T-helper 1 cell treated with Interleukin-12 subunit alpha and Interleukin-12 subunit beta and Interleukin-4 antibody, amounts not matched to agents 30 μg/mL and 1 μg/mL, for 36 hours (primary cell): ENCODE data around the gene USP24.
"Not testable (repeated sequence)": the region's sequence is repeated elsewhere in the genome, so short reads cannot be mapped to it uniquely, and the experiment has no call there.

Experiments used
- H3K27ac Mint-ChIP-seq: one replicate; pipeline ENCODE4 v1.8.0; 2021; ENCODE audit warnings: mild to moderate bottlenecking, mixed read lengths
- H3K27me3 Mint-ChIP-seq: one replicate; pipeline ENCODE4 v1.8.0; 2021; ENCODE audit warnings: low read depth, mixed read lengths
- H3K36me3 Mint-ChIP-seq: one replicate; pipeline ENCODE4 v1.8.0; 2021; ENCODE audit warnings: low read depth, mixed read lengths
- H3K4me1 Mint-ChIP-seq: one replicate; pipeline ENCODE4 v1.8.0; 2021; ENCODE audit warnings: low read depth, mixed read lengths
- H3K4me3 Mint-ChIP-seq: one replicate; pipeline ENCODE4 v1.8.0; 2021; ENCODE audit warnings: mild to moderate bottlenecking, moderate library complexity, mixed read lengths
- H3K9me3 Mint-ChIP-seq: one replicate; pipeline ENCODE4 v1.8.0; 2021; ENCODE audit warnings: mixed read lengths

USP24 gene

DNA sequence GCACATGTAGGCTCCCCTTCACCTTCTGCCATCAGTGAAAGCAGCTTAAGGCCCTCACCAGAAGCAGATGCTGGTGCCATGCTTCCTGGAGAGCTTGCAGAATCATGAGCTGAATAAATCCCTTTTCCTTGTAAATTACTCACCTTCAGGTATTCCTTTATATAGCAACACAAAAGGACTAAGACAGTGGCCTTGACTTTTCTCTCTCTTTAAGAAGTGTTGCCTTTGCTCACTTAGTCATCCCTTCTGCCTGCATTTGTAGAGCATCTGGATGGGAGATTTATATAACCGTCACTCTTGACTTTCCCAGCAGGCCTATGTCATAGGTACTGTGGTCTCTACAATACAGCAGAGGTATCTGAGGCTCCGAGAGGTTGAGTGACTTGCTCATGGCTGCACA lies 172.2 kb downstream of the USP24 start:
- no peak overlapping the region for H3K4me3 Mint-ChIP-seq
- peaks cover 45% of the 10 kb centered on the region for H3K27me3 Mint-ChIP-seq
- no peaks in the 10 kb centered on the region for H3K4me1 Mint-ChIP-seq
- no peaks in the 10 kb centered on the region for H3K9me3 Mint-ChIP-seq
- no peak overlapping the region for H3K27ac Mint-ChIP-seq
- H3K36me3 Mint-ChIP-seq: no peaks in the 10 kb centered on the region

DNA sequence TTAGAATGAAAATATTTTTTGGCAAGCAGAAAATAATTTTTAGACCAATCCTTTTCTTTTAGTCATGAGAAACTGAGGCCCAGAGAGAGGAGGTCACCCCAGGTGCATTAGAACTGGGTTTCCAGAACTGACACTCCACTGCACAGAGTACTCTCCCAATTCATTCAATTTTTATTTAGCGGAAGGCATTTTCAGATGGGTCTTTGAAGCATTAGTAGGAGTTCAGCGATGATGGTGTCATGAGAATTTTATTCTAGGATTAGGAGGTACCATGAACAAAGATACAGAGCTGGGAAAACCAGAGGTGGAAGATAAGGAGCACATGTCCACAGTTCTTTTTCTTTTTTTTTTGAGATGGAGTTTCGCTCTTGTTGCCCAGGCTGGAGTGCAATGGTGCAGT lies 173.6 kb downstream of the USP24 start:
- Mint-ChIP-seq H3K36me3 (no peaks in the 10 kb centered on the region), H3K27ac (no peak overlapping the region), H3K4me1 (no peaks in the 10 kb centered on the region), H3K9me3 (no peaks in the 10 kb centered on the region), H3K4me3 (no peak overlapping the region), H3K27me3 (peaks cover 59% of the 10 kb centered on the region)

DNA sequence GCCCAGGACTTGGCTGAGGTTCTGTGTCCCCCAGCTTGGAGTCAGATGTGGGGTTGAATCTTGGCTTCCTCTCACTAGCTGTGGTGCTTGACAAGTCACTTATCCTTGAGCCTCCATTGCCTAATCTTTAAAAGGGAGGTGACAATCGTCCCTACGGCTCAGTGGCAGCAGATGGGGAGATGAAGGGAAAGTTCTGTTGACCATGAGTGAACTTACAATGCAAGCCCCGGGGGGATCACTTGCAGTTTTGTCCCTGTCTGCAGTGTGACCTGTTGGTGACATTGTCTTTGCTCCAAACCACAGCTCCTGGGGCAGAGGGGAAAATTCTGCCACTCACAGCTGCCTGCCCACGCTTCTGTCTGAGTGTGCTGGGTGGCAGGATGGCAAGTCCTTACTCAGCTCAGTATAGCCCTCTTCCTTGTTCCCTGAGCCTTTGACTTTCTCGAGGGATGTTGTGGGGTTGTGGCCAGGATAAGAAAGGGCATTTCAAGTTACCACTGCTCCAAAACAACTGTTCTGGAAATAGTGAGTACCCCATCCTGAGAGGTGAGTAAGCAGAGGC lies 174.2 kb downstream of the USP24 start:
- H3K27ac Mint-ChIP-seq: no peak overlapping the region
- H3K4me3 Mint-ChIP-seq: no peak overlapping the region
- H3K36me3 Mint-ChIP-seq: no peaks in the 10 kb centered on the region
- H3K4me1 Mint-ChIP-seq: no peaks in the 10 kb centered on the region
- no peaks in the 10 kb centered on the region for H3K9me3 Mint-ChIP-seq
- H3K27me3 Mint-ChIP-seq: peaks cover 64% of the 10 kb centered on the region

DNA sequence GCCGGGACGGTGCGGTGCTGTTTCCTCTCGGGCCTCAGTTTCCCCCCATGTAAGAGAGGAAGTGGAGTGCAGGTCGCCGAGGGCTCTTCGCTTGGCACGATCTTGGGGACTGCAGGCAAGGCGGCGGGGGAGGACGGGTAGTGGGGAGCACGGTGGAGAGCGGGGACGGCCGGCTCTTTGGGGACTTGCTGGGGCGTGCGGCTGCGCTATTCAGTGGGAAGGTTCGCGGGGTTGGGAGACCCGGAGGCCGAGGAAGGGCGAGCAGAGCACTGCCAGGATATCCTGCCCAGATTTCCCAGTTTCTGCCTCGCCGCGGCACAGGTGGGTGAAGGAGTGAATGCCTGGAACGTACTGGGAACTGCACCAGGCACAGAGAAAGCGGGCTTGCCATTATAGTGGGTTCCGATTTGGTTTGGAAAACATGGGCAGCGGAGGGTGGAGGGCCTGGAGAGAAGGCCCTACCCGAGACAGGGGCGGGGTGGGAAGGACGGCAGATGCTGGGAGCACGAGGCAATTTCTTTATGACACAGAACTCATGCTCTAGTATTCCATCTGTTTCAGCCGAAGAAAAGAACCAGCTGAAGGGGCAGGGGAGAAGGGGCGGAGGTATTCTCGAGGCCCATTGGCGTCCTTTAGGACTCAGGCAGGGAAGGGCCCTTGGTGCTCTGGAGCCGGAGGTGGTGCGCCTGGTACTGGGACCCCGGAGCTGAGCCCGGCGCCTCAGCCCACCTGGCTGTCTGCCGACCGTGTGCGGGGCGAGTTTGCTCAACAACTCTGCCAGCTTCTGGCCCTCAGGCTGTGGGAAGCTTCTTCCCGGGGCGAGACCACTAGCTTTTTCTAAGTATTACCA lies 174.9 kb downstream of the USP24 start:
- H3K27me3 Mint-ChIP-seq: peaks cover 67% of the 10 kb centered on the region
- no peaks in the 10 kb centered on the region for H3K4me1 Mint-ChIP-seq
- H3K4me3 Mint-ChIP-seq: no peak overlapping the region
- H3K36me3 Mint-ChIP-seq: no peaks in the 10 kb centered on the region
- no peak overlapping the region for H3K27ac Mint-ChIP-seq
- H3K9me3 Mint-ChIP-seq: no peaks in the 10 kb centered on the region

DNA sequence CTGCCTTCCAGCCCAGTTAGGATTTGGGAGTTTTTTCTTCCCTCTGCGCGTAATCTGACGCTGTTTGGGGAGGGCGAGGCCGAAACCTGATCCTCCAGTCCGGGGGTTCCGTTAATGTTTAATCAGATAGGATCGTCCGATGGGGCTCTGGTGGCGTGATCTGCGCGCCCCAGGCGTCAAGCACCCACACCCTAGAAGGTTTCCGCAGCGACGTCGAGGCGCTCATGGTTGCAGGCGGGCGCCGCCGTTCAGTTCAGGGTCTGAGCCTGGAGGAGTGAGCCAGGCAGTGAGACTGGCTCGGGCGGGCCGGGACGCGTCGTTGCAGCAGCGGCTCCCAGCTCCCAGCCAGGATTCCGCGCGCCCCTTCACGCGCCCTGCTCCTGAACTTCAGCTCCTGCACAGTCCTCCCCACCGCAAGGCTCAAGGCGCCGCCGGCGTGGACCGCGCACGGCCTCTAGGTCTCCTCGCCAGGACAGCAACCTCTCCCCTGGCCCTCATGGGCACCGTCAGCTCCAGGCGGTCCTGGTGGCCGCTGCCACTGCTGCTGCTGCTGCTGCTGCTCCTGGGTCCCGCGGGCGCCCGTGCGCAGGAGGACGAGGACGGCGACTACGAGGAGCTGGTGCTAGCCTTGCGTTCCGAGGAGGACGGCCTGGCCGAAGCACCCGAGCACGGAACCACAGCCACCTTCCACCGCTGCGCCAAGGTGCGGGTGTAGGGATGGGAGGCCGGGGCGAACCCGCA lies 175.7 kb downstream of the USP24 start, which contains the start of gene PCSK9:
TSS of gene PCSK9 (plus strand) at position 207 of the 741 bp plus-strand sequence. CDS start at position 497, 290 bp downstream.
- Mint-ChIP-seq H3K4me1 (no peaks in the 10 kb centered on the region), H3K9me3 (no peaks in the 10 kb centered on the region), H3K27ac (no peak within 1 kb of the TSS), H3K4me3 (no peak within 1 kb of the TSS), H3K36me3 (no peaks in the 10 kb centered on the region), H3K27me3 (peaks cover 70% of the 10 kb centered on the region)

DNA sequence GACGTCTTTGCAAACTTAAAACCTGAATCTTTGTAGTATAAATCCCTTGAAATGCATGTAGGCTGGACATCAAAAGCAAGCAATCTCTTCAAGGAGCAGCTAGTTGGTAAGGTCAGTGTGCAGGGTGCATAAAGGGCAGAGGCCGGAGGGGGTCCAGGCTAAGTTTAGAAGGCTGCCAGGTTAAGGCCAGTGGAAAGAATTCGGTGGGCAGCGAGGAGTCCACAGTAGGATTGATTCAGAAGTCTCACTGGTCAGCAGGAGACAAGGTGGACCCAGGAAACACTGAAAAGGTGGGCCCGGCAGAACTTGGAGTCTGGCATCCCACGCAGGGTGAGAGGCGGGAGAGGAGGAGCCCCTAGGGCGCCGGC lies 176.2 kb downstream of the USP24 start:
- H3K4me3 Mint-ChIP-seq: no peak overlapping the region
- no peaks in the 10 kb centered on the region for H3K4me1 Mint-ChIP-seq

DNA sequence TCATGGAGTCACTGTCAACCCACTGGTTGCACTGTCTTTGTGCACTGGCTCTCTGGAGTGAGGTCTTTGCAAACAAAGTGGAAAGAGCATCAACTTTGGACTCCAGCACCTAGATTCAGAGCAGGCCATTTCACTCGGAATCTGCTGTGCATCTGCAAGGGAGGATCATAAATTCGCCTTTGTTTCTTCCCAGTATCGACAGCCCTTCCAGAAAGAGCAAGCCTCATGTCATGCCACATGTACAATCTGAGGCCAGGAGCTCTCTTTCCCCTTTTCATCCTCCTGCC lies 176.7 kb downstream of the USP24 start:
- H3K27me3 Mint-ChIP-seq: peaks cover 73% of the 10 kb centered on the region
- H3K36me3 Mint-ChIP-seq: no peaks in the 10 kb centered on the region
- H3K27ac Mint-ChIP-seq: no peak overlapping the region
- no peak overlapping the region for H3K4me3 Mint-ChIP-seq
- H3K9me3 Mint-ChIP-seq: no peaks in the 10 kb centered on the region
- H3K4me1 Mint-ChIP-seq: no peaks in the 10 kb centered on the region

More for the DNA sequence above, 176.2 kb downstream of the USP24 start:
- no peaks in the 10 kb centered on the region for H3K9me3 Mint-ChIP-seq
- peaks cover 72% of the 10 kb centered on the region for H3K27me3 Mint-ChIP-seq
- H3K27ac Mint-ChIP-seq: no peak overlapping the region
- no peaks in the 10 kb centered on the region for H3K36me3 Mint-ChIP-seq

DNA sequence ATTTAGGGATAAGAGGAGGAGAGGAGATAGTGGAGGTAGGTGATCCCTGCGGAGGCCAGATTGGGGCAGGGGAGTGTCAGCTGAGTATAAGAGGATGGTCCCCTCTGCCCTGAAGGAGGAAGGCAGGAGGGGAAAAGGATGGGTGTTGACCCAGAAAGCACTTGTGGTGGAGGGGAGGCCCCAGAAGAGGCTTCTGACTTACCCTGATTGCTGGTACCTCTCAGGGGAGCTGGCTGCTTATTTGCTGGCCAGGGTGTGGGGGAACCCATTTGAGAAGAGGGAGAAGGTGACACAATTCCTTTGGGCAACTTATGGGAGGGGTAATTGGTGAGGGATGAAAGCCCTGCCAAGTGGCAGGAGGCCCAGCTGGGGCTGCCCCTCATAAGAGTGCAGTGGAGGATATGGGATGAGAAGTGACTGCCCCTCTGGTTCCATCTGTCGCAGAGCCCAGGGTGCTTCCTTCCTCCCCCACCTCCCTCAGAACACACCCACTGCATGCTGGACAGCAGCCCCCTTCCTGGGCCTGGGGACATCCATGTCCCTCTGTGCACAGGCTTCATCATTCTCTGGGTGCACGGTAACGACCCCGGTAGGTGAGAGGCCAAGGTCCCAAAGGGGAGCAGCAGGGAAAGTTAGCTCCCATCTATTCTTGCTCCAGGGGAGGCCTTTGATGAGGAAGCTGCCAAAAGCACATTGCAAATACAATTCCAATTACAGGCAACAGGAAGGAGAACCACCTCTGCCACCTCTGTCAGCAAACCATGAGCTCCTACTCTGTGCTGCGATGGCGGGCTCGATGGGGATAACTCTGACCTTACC lies 177.2 kb downstream of the USP24 start:
- peaks cover 76% of the 10 kb centered on the region for H3K27me3 Mint-ChIP-seq
- H3K4me3 Mint-ChIP-seq: no peak overlapping the region
- no peaks in the 10 kb centered on the region for H3K9me3 Mint-ChIP-seq
- no peaks in the 10 kb centered on the region for H3K4me1 Mint-ChIP-seq
- H3K27ac Mint-ChIP-seq: no peak overlapping the region
- no peaks in the 10 kb centered on the region for H3K36me3 Mint-ChIP-seq

DNA sequence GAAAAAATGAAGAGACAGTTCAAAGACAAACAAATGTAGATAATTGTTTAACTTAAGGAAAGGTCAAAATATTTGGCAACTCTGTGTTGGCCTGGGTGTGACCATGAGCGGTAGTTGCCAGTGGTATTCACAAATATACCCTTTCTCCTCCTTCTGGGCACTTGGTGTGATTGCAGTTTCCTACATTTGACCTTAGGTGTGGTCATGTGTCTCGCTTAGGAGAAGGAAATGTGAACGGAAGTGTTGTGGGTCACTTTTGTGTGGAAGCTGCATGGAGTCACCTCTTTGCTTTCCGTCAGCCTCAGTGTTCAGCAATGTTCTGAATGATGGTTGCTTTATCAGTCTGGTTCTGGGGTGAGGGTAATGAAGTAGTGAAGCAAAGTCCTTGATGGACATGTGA lies 179.3 kb downstream of the USP24 start:
- H3K27me3 Mint-ChIP-seq: peaks cover 65% of the 10 kb centered on the region
- no peaks in the 10 kb centered on the region for H3K4me1 Mint-ChIP-seq

DNA sequence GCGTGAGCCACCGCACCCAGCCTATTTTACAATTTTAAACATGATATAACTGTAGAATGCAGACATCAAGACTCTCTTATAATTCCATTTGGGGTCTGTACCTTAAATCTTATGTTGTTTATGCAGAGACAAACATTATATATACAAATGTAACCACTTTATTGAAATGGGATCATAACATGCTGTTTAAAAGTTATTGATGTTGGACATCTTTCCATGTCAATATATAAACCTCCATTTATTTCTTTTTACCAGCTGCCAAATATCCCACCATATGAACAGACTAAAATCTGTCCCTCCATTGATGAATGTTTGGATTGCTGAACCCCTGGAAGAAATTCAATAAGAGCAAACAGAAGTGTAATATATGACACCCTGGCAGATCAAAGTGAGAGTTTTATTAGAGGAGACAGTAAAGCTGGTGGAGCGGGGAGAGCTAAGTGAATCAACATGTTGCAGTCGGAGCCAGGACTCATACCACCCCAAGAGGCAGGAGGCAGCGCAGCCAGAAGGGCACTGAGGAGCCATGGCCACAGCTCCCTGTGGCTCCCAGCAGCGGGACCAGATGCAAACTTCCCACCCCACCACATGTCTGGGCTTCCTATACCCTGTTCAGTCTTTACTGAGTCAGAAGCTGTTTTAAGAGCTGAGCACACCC lies 180.6 kb downstream of the USP24 start:
- no peaks in the 10 kb centered on the region for H3K36me3 Mint-ChIP-seq
- H3K27me3 Mint-ChIP-seq: peaks cover 55% of the 10 kb centered on the region
- H3K4me1 Mint-ChIP-seq: no peaks in the 10 kb centered on the region
- H3K9me3 Mint-ChIP-seq: no peaks in the 10 kb centered on the region
- no peak overlapping the region for H3K27ac Mint-ChIP-seq
- H3K4me3 Mint-ChIP-seq: no peak overlapping the region

More for the DNA sequence above, 179.3 kb downstream of the USP24 start:
- no peak overlapping the region for H3K27ac Mint-ChIP-seq
- H3K4me3 Mint-ChIP-seq: no peak overlapping the region
- no peaks in the 10 kb centered on the region for H3K36me3 Mint-ChIP-seq
- H3K9me3 Mint-ChIP-seq: no peaks in the 10 kb centered on the region

DNA sequence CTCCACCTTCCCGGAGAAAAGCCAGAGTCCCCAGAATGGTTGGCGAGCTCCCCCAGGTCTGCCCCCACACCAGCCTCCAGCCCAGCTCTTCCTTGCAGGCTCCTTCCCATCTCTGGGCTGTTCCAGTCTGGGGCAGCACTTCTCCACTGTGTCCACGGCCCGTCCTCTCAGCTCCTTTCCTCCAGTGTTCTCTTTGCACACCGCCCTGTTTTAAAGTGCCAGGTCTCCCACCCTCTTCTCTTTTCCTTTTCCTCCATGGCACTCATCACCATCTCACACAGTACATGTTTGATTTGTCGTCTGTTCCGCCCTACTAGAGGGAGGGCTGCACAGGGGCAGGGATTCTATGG lies 181.9 kb downstream of the USP24 start:
- peaks cover 42% of the 10 kb centered on the region for H3K27me3 Mint-ChIP-seq

DNA sequence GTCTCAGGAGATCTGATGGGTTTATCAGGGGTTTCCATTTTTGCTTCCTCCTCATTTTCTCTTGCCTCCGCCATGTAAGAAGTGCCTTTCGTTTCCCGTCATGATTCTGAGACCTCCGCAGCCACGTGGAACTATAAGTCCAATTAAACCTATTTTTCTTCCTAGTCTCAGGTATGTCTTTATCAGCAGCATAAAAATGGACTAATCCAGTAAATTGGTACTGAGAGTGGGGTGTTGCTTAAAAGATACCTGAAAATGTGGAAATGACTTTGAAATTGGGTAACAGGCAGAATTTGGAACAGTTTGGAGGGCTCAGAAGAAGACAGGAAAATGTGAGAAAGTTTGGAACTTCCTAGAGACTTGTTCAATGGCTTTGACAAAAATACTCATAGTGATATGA lies 184.1 kb downstream of the USP24 start:
- not testable (repeated sequence) for H3K4me1 Mint-ChIP-seq, H3K4me3 Mint-ChIP-seq, H3K36me3 Mint-ChIP-seq, H3K9me3 Mint-ChIP-seq, H3K27ac Mint-ChIP-seq
- peaks cover 22% of the 10 kb centered on the region for H3K27me3 Mint-ChIP-seq

More for the DNA sequence above, 181.9 kb downstream of the USP24 start:
- Mint-ChIP-seq H3K9me3 (no peaks in the 10 kb centered on the region), H3K4me3 (no peak overlapping the region), H3K27ac (no peak overlapping the region), H3K36me3 (no peaks in the 10 kb centered on the region), H3K4me1 (no peaks in the 10 kb centered on the region)

DNA sequence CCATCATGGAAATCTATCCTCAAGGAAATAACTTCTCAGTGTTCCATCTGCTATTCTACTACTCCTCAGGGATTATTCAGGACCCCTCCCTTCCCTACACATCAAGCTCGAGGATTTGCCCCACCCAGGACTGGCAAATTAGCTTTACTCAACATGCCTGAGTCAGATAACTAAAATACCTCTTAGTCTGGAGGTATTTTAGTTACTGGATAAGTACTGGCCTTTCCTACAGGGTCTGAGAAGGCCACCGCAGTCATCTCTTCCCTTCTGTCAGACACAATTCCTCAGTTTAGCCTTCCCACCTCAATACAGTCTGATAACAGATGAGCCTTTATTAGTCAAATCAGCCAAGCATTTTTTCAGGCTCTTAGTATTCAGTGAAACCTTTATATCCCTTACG lies 188.5 kb downstream of the USP24 start:
- not testable (repeated sequence) for H3K27ac Mint-ChIP-seq, H3K4me1 Mint-ChIP-seq, H3K9me3 Mint-ChIP-seq, H3K4me3 Mint-ChIP-seq, H3K36me3 Mint-ChIP-seq, H3K27me3 Mint-ChIP-seq

DNA sequence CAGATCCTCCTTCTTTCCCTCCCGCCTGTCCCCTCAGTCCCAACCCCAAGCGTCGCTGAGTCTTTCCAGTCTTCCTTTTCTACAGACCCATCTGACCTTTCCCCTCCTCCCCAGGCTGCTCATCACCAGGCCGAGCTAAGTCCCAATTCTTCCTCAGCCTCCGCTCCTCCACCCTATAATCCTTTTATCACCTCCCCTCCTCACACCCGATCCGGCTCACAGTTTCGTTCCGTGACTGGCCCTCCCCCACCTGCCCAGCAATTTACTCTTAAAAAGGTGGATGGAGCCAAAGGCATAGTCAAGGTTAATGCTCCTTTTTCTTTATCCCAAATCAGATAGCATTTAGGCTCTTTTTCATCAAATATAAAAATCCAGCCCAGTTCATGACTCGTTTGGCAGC lies 191.0 kb downstream of the USP24 start:
- not testable (repeated sequence) for H3K27ac Mint-ChIP-seq, H3K4me1 Mint-ChIP-seq, H3K27me3 Mint-ChIP-seq, H3K9me3 Mint-ChIP-seq, H3K4me3 Mint-ChIP-seq, H3K36me3 Mint-ChIP-seq
